ENCODE results near the gene CPNE5. TPM values are rescaled to one million over a fixed set of nuclear protein-coding genes. Genes with fewer than 3 reads are reported as not detected.
A peak's percentile ranks its signal among the peaks of the same experiment; 100 is the strongest.

Gene CPNE5
- total and polyA plus RNA-seq, 4 donors = 0.93 to 5.2 (median 3.8) TPM

GRCh38 chr6:36855750-36856149, 16.5 kb upstream of the CPNE5 start:
- Histone ChIP-seq H3K36me3 (ENCODE audit: control insufficient read depth in 4 of 4, insufficient read depth in 4 of 4, low read length in 4 of 4) (peaks cover 3 to 13% (median 5%) of the 10 kb centered on the region in 4 donors), H3K27ac (ENCODE audit: low read depth in 1 of 2, low read length in 1 of 2) (peak overlapping the region in 1 of 2 donors; percentile 54), H3K9me3 (ENCODE audit: control insufficient read depth in 4 of 4, insufficient read depth in 3 of 4, low read length in 3 of 4) (no peaks in the 10 kb centered on the region), H3K4me1 (ENCODE audit: control insufficient read depth in 5 of 5, insufficient read depth in 5 of 5, low read length in 5 of 5) (peaks cover 0 to 18% (median 0%) of the 10 kb centered on the region in 5 donors), H3K27me3 (ENCODE audit: control insufficient read depth in 3 of 3, insufficient read depth in 3 of 3, low read length in 2 of 3) (no peaks in the 10 kb centered on the region), H3K9ac (ENCODE audit: insufficient read depth in 1 of 2, low read length in 2 of 2) (no peak overlapping the region), H3K4me3 (no peak overlapping the region)
- TF ChIP-seq, protein P1, sequence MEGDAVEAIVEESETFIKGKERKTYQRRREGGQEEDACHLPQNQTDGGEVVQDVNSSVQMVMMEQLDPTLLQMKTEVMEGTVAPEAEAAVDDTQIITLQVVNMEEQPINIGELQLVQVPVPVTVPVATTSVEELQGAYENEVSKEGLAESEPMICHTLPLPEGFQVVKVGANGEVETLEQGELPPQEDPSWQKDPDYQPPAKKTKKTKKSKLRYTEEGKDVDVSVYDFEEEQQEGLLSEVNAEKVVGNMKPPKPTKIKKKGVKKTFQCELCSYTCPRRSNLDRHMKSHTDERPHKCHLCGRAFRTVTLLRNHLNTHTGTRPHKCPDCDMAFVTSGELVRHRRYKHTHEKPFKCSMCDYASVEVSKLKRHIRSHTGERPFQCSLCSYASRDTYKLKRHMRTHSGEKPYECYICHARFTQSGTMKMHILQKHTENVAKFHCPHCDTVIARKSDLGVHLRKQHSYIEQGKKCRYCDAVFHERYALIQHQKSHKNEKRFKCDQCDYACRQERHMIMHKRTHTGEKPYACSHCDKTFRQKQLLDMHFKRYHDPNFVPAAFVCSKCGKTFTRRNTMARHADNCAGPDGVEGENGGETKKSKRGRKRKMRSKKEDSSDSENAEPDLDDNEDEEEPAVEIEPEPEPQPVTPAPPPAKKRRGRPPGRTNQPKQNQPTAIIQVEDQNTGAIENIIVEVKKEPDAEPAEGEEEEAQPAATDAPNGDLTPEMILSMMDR (IDR thresholded peaks at IDR 0.05; ENCODE audit: control extremely low read depth, extremely low read depth) = no peak
- WGBS, 2 donors = 93 to 99% methylated on average over 10 of the region's 10 CpGs
- DNase-seq (no peak), ATAC-seq (ENCODE audit: insufficient read depth, low FRiP score) (no peak)

- Histone ChIP-seq H3K9me3 (ENCODE audit: control insufficient read depth in 4 of 4, insufficient read depth in 3 of 4, low read length in 3 of 4) (no peaks in the 10 kb centered on the region), H3K9ac (ENCODE audit: insufficient read depth in 1 of 2, low read length in 2 of 2) (no peak overlapping the region), H3K4me3 (no peak overlapping the region), H3K27ac (ENCODE audit: low read depth in 1 of 2, low read length in 1 of 2) (peak overlapping the region; percentile 37 to 49), H3K4me1 (ENCODE audit: control insufficient read depth in 5 of 5, insufficient read depth in 5 of 5, low read length in 5 of 5) (peaks cover 0 to 19% (median 3%) of the 10 kb centered on the region in 5 donors), H3K36me3 (ENCODE audit: control insufficient read depth in 4 of 4, insufficient read depth in 4 of 4, low read length in 4 of 4) (peaks cover 3 to 13% (median 4%) of the 10 kb centered on the region in 4 donors), H3K27me3 (ENCODE audit: control insufficient read depth in 3 of 3, insufficient read depth in 3 of 3, low read length in 2 of 3) (no peaks in the 10 kb centered on the region)
- no peak for ATAC-seq (ENCODE audit: insufficient read depth, low FRiP score)
- peak in 1 of 3 donors; percentile 42 for DNase-seq
- TF ChIP-seq, protein P1 (IDR thresholded peaks at IDR 0.05; ENCODE audit: control extremely low read depth, extremely low read depth) = no peak
- WGBS, 2 donors = 53 to 62% methylated on average over 5 of the region's 5 CpGs
Measured at GRCh38 chr6:36853325-36853724, 14.1 kb upstream of the CPNE5 start.

DNA sequence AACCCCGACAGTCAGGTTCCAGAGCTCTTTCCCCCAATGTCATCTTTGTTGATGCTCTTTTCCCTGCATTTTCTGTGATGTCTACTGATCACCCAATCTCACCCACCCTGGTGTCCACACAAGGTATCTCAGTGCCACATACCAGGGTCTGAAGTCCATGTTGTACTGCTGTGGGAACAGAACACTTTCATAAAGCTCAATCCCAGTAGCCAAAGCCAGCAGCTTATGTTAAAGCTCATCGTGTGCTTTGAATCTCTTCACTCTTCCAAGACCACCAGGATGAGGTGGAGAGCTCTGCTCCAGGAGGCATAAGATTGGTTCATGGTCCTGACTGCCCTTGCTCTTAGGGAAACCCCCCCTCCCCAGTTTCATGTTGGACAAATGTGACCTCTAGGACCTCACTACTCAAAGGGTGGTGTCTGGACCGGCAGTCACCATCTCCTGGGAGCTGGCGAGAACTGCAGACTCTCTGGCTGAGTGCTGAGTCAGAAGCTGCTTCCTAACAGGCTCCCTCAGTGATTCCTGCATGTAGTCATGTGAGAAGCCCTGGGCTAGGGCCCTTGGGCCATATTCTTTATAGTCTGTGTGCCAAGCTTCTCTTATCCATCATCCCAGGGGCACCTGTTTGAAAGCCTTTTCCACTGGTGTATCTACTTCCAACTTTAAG, 13.4 kb upstream of the CPNE5 start:
- Histone ChIP-seq H3K27me3 (ENCODE audit: control insufficient read depth in 3 of 3, insufficient read depth in 3 of 3, low read length in 2 of 3) (no peaks in the 10 kb centered on the region), H3K27ac (ENCODE audit: low read depth in 1 of 2, low read length in 1 of 2) (peak overlapping the region; percentile 41 to 49), H3K9me3 (ENCODE audit: control insufficient read depth in 4 of 4, insufficient read depth in 3 of 4, low read length in 3 of 4) (no peaks in the 10 kb centered on the region), H3K4me3 (no peak overlapping the region), H3K4me1 (ENCODE audit: control insufficient read depth in 5 of 5, insufficient read depth in 5 of 5, low read length in 5 of 5) (peaks cover 0 to 26% (median 3%) of the 10 kb centered on the region in 5 donors), H3K36me3 (ENCODE audit: control insufficient read depth in 4 of 4, insufficient read depth in 4 of 4, low read length in 4 of 4) (peaks cover 3 to 13% (median 4%) of the 10 kb centered on the region in 4 donors), H3K9ac (ENCODE audit: insufficient read depth in 1 of 2, low read length in 2 of 2) (no peak overlapping the region)
- DNase-seq (no peak), ATAC-seq (ENCODE audit: insufficient read depth, low FRiP score) (no peak)
- 65 to 74% methylated on average over 4 of the region's 4 CpGs for WGBS, 2 donors
- TF ChIP-seq, protein P1 (IDR thresholded peaks at IDR 0.05; ENCODE audit: control extremely low read depth, extremely low read depth) = no peak

All from lung (tissue), 12 donors.